ENCODE data around the gene C2CD4B.

Gene C2CD4B

GRCh38 chr15:62125773-62126172, 39.3 kb downstream of the C2CD4B start:
- no peaks in the 10 kb centered on the region for H3K36me3 ChIP-seq (ENCODE audit: control insufficient read depth, low read depth, low read length)
- H3K9me3 ChIP-seq (ENCODE audit: control insufficient read depth, low read depth, low read length): no peaks in the 10 kb centered on the region
- no peaks in the 10 kb centered on the region for H3K27me3 ChIP-seq (ENCODE audit: control insufficient read depth, insufficient read depth, low read length)
- no peak overlapping the region for H3K27ac ChIP-seq (ENCODE audit: low read length)
- H3K4me3 ChIP-seq (ENCODE audit: low read length): no peak overlapping the region
- no peak overlapping the region for H3K9ac ChIP-seq (ENCODE audit: low read length)
- H3K4me1 ChIP-seq (ENCODE audit: control insufficient read depth, low read depth, low read length): no peaks in the 10 kb centered on the region

GRCh38 chr15:62124973-62125303, 40.1 kb downstream of the C2CD4B start:
- no peak overlapping the region for H3K9ac ChIP-seq (ENCODE audit: low read length)
- no peaks in the 10 kb centered on the region for H3K9me3 ChIP-seq (ENCODE audit: control insufficient read depth, low read depth, low read length)
- H3K4me3 ChIP-seq (ENCODE audit: low read length): no peak overlapping the region
- no peaks in the 10 kb centered on the region for H3K27me3 ChIP-seq (ENCODE audit: control insufficient read depth, insufficient read depth, low read length)
- no peaks in the 10 kb centered on the region for H3K4me1 ChIP-seq (ENCODE audit: control insufficient read depth, low read depth, low read length)
- no peak overlapping the region for H3K27ac ChIP-seq (ENCODE audit: low read length)
- H3K36me3 ChIP-seq (ENCODE audit: control insufficient read depth, low read depth, low read length): no peaks in the 10 kb centered on the region

DNA sequence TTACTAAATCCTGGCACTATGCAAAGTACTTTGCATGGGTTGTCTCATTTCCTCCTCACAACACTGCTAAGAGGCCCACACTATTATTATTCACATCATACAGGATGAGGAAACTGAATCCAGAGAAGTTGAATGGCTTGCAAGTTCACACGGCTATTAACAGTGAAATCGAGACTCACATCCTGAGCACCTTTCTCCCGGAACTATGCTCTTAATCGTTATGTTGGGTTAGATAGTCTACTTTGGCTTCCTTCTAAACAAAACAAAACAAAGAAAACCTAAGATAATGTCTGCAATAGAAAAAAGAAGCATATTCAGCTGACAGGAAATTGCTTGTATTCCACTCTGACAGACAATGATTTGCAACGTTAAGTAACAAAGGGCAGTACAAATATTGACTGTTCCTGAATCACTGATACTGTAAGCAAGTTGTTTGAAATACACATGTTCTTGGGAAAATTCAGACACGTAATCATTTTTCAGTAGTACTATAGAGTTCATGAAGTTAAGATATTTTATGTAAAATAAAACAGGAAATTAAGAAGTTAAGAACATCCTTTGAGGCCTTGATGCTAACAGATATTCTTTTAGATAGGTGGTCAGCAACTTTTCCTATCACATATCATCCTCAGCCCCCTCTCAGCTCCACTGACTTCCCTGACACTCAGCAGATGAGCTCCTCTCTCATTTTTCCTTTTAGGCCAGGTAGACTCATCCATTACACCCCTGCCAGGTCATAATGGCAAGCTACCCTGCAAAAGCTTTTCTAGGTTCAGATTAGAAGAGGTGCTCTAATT, 40.7 kb downstream of the C2CD4B start:
- Histone ChIP-seq H3K36me3 (ENCODE audit: control insufficient read depth, low read depth, low read length) (no peaks in the 10 kb centered on the region), H3K4me1 (ENCODE audit: control insufficient read depth, low read depth, low read length) (no peaks in the 10 kb centered on the region), H3K27me3 (ENCODE audit: control insufficient read depth, insufficient read depth, low read length) (no peaks in the 10 kb centered on the region), H3K27ac (ENCODE audit: low read length) (no peak overlapping the region), H3K4me3 (ENCODE audit: low read length) (no peak overlapping the region), H3K9me3 (ENCODE audit: control insufficient read depth, low read depth, low read length) (no peaks in the 10 kb centered on the region), H3K9ac (ENCODE audit: low read length) (no peak overlapping the region)

- no peak overlapping the region for H3K9ac ChIP-seq (ENCODE audit: low read length)
- H3K27ac ChIP-seq (ENCODE audit: low read length): no peak overlapping the region
- no peaks in the 10 kb centered on the region for H3K9me3 ChIP-seq (ENCODE audit: control insufficient read depth, low read depth, low read length)
- no peak overlapping the region for H3K4me3 ChIP-seq (ENCODE audit: low read length)
- no peaks in the 10 kb centered on the region for H3K36me3 ChIP-seq (ENCODE audit: control insufficient read depth, low read depth, low read length)
- H3K4me1 ChIP-seq (ENCODE audit: control insufficient read depth, low read depth, low read length): no peaks in the 10 kb centered on the region
- H3K27me3 ChIP-seq (ENCODE audit: control insufficient read depth, insufficient read depth, low read length): no peaks in the 10 kb centered on the region
Observed at GRCh38 chr15:62122249-62122648, 42.8 kb downstream of the C2CD4B start.

DNA sequence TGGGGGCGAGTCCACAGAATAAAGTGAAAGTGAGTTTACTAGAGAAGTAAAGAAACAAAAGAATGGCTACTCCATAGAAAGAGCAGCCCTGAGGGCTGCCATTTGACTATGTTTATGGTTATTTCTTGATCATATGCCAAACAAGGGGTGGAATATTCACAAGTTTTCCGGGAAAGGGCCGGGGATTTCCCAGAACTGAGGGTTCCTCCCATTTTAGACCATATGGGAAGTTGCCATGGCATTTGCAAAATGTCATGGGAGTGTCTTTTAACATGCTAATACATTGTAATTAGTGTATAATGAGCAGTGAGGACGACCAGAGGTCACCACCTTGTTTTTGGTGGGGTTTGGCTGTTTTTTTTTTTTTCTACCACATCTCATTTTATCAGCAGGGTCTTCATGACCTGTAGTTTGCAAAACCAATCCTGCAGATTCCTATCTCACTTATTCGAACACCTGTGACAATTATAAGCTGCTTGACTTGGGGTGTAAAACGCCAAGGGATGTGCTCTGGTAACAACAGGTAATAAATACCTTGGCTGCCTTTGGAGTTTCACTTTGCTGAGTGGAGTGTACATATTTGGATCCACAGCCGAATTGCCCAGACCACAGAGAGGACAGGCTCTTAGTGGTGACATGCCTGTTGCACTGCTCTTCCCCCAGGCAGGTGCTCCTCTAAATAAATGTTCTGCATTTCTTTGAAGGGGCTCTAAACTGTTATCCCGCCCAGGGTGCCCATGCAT, 43.6 kb downstream of the C2CD4B start:
- Histone ChIP-seq H3K27me3 (ENCODE audit: control insufficient read depth, insufficient read depth, low read length) (no peaks in the 10 kb centered on the region), H3K4me3 (ENCODE audit: low read length) (no peak overlapping the region), H3K4me1 (ENCODE audit: control insufficient read depth, low read depth, low read length) (no peaks in the 10 kb centered on the region), H3K36me3 (ENCODE audit: control insufficient read depth, low read depth, low read length) (no peaks in the 10 kb centered on the region), H3K27ac (ENCODE audit: low read length) (no peak overlapping the region), H3K9ac (ENCODE audit: low read length) (no peak overlapping the region), H3K9me3 (ENCODE audit: control insufficient read depth, low read depth, low read length) (no peaks in the 10 kb centered on the region)

DNA sequence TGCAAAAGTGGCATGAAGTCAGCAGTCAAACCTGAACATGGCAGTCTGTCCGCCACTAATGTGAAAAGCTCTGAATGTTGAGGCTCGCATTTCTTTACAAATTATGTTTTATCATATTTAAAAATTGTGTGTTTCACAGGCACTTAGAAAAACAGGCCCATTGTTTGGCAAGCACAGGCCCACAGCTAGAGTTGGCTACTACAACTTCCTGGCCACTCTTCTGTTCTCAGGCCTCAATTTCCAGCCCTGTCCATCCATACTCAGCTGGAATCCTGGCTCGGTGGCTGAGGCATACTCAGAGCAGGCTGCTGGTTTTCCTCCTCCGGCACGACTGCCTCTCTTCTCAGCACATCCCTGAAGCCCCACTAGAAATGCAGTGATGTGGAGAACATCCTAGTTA, 44.3 kb downstream of the C2CD4B start:
- H3K27ac ChIP-seq (ENCODE audit: low read length): no peak overlapping the region
- H3K4me3 ChIP-seq (ENCODE audit: low read length): no peak overlapping the region
- no peaks in the 10 kb centered on the region for H3K36me3 ChIP-seq (ENCODE audit: control insufficient read depth, low read depth, low read length)
- H3K27me3 ChIP-seq (ENCODE audit: control insufficient read depth, insufficient read depth, low read length): no peaks in the 10 kb centered on the region
- no peak overlapping the region for H3K9ac ChIP-seq (ENCODE audit: low read length)
- H3K9me3 ChIP-seq (ENCODE audit: control insufficient read depth, low read depth, low read length): no peaks in the 10 kb centered on the region
- no peaks in the 10 kb centered on the region for H3K4me1 ChIP-seq (ENCODE audit: control insufficient read depth, low read depth, low read length)

DNA sequence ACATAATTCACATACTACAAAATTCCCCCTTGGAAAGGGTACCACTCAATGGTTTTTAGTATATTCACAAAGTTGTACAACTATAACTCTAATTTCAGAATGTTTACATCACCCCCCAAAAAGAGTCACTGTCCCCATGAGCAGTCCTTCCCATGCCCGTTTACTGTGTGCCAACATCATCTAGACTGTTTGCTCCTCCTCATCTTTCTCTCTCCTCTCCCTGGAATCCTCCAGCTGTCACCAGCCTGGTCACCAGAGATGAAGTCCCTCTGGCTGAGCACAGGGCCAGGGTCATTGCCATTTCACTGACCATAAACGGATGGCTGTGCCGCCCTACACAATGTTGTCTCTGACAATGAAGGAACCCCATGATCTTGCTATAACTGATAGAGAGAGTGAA, 45.2 kb downstream of the C2CD4B start:
- no peaks in the 10 kb centered on the region for H3K4me1 ChIP-seq (ENCODE audit: control insufficient read depth, low read depth, low read length)
- no peak overlapping the region for H3K9ac ChIP-seq (ENCODE audit: low read length)
- no peaks in the 10 kb centered on the region for H3K27me3 ChIP-seq (ENCODE audit: control insufficient read depth, insufficient read depth, low read length)
- no peak overlapping the region for H3K27ac ChIP-seq (ENCODE audit: low read length)
- no peak overlapping the region for H3K4me3 ChIP-seq (ENCODE audit: low read length)
- no peaks in the 10 kb centered on the region for H3K9me3 ChIP-seq (ENCODE audit: control insufficient read depth, low read depth, low read length)
- H3K36me3 ChIP-seq (ENCODE audit: control insufficient read depth, low read depth, low read length): no peaks in the 10 kb centered on the region

GRCh38 chr15:62119227-62119864, 45.7 kb downstream of the C2CD4B start:
- H3K9me3 ChIP-seq (ENCODE audit: control insufficient read depth, low read depth, low read length): no peaks in the 10 kb centered on the region
- no peaks in the 10 kb centered on the region for H3K36me3 ChIP-seq (ENCODE audit: control insufficient read depth, low read depth, low read length)
- H3K9ac ChIP-seq (ENCODE audit: low read length): no peak overlapping the region
- H3K4me1 ChIP-seq (ENCODE audit: control insufficient read depth, low read depth, low read length): no peaks in the 10 kb centered on the region
- H3K4me3 ChIP-seq (ENCODE audit: low read length): no peak overlapping the region
- no peak overlapping the region for H3K27ac ChIP-seq (ENCODE audit: low read length)
- no peaks in the 10 kb centered on the region for H3K27me3 ChIP-seq (ENCODE audit: control insufficient read depth, insufficient read depth, low read length)

GRCh38 chr15:62118520-62119226, 46.4 kb downstream of the C2CD4B start:
- no peak overlapping the region for H3K4me3 ChIP-seq (ENCODE audit: low read length)
- H3K27me3 ChIP-seq (ENCODE audit: control insufficient read depth, insufficient read depth, low read length): no peaks in the 10 kb centered on the region
- no peaks in the 10 kb centered on the region for H3K4me1 ChIP-seq (ENCODE audit: control insufficient read depth, low read depth, low read length)
- H3K36me3 ChIP-seq (ENCODE audit: control insufficient read depth, low read depth, low read length): no peaks in the 10 kb centered on the region
- H3K27ac ChIP-seq (ENCODE audit: low read length): no peak overlapping the region
- H3K9ac ChIP-seq (ENCODE audit: low read length): no peak overlapping the region
- H3K9me3 ChIP-seq (ENCODE audit: control insufficient read depth, low read depth, low read length): no peaks in the 10 kb centered on the region

- Histone ChIP-seq H3K4me3 (ENCODE audit: low read length) (no peak overlapping the region), H3K9ac (ENCODE audit: low read length) (no peak overlapping the region), H3K27me3 (ENCODE audit: control insufficient read depth, insufficient read depth, low read length) (no peaks in the 10 kb centered on the region), H3K36me3 (ENCODE audit: control insufficient read depth, low read depth, low read length) (no peaks in the 10 kb centered on the region), H3K9me3 (ENCODE audit: control insufficient read depth, low read depth, low read length) (no peaks in the 10 kb centered on the region), H3K4me1 (ENCODE audit: control insufficient read depth, low read depth, low read length) (no peaks in the 10 kb centered on the region), H3K27ac (ENCODE audit: low read length) (no peak overlapping the region)
Observed at GRCh38 chr15:62115847-62116246, 49.2 kb downstream of the C2CD4B start.

All from iPS-18a (cell line).